Esophagus (tissue), 2 donors: Measurements from ENCODE around the gene IKZF4. TPM values are rescaled to one million over a fixed set of nuclear protein-coding genes. Genes with fewer than 3 reads are reported as not detected.
"Not testable (repeated sequence)": the region's sequence is repeated elsewhere in the genome, so short reads cannot be mapped to it uniquely, and the experiment has no call there.

Experiments
- H3K27ac ChIP-seq, 2 donors: one replicate each; pipeline ENCODE4 v1.5.1; 2013; ENCODE audit warnings: low read depth in 2 of 2, mild to moderate bottlenecking in 2 of 2, inconsistent platforms in 1 of 2, low read length in 1 of 2, moderate library complexity in 1 of 2
- H3K27me3 ChIP-seq, 2 donors: one replicate each; pipeline ENCODE4 v1.6.1; 2013; ENCODE audit warnings: low read length in 2 of 2, control low read depth in 1 of 2, mild to moderate bottlenecking in 1 of 2; ENCODE audit not compliant: insufficient read depth in 2 of 2, control insufficient read depth in 1 of 2
- H3K36me3 ChIP-seq, 2 donors: one replicate each; pipeline ENCODE4 v1.6.1; 2013; ENCODE audit warnings: low read length in 1 of 2; ENCODE audit not compliant: control insufficient read depth in 2 of 2, insufficient read depth in 2 of 2
- H3K4me1 ChIP-seq, 2 donors: one replicate each; pipeline ENCODE4 v1.6.1; 2013; ENCODE audit warnings: low read length in 1 of 2; ENCODE audit not compliant: control insufficient read depth in 2 of 2, insufficient read depth in 2 of 2
- H3K4me3 ChIP-seq, 2 donors: one replicate each; pipeline ENCODE4 v1.5.1; 2013; ENCODE audit warnings: low read length in 2 of 2, mild to moderate bottlenecking in 2 of 2, low read depth in 1 of 2, moderate library complexity in 1 of 2
- H3K9me3 ChIP-seq, 2 donors: one replicate each; pipeline ENCODE4 v1.6.1; 2013; ENCODE audit warnings: mild to moderate bottlenecking in 2 of 2, low read depth in 1 of 2, low read length in 1 of 2, moderate library complexity in 1 of 2; ENCODE audit not compliant: control insufficient read depth in 2 of 2, insufficient read depth in 1 of 2
- WGBS, 2 donors: extraction: QIAGEN DNeasy Blood & Tissue Kit; methylation state at CpG; one replicate each; pipeline ENCODE4 v1.1.7; 2013; 5-methylcytosine and 5-hydroxymethylcytosine counted together
- polyA plus RNA-seq, 2 donors: library from polyadenylated mRNA; stranded (reverse); fragments of 200-250 nt; gene quantifications; one replicate each; pipeline ENCODE4 v1.2.3, GENCODE V29; 2013
- donor health status: healthy with polysubstance abuse.
- donor health status: Bipolar disorder and iron deficiency.

Gene IKZF4
- polyA plus RNA-seq: 1 to 10 TPM; 1.5 TPM

GRCh38 chr12:56020423-56021184, at the start of gene IKZF4:
IKZF4 (plus strand) TSS chr12:56021043; CDS start chr12:56021494, 451 bp downstream.
- 27 to 39% methylated on average over 10 of the region's 10 CpGs for WGBS, 2 donors
- Histone ChIP-seq H3K4me1 (peaks cover 0 to 6% of the 10 kb centered on the region in 2 donors), H3K9me3 (no peaks in the 10 kb centered on the region), H3K27me3 (no peaks in the 10 kb centered on the region), H3K36me3 (no peaks in the 10 kb centered on the region), H3K4me3 (peak within 1 kb of the TSS; percentile 20 to 40), H3K27ac (peak within 1 kb of the TSS; percentile 52 to 56)

GRCh38 chr12:55972042-55972441, 48.8 kb upstream of the IKZF4 start:
- Histone ChIP-seq H3K9me3 (no peaks in the 10 kb centered on the region), H3K4me1 (peaks cover 0 to 4% of the 10 kb centered on the region in 2 donors), H3K27me3 (no peaks in the 10 kb centered on the region), H3K36me3 (no peaks in the 10 kb centered on the region), H3K27ac (peak overlapping the region; percentile 40 to 57), H3K4me3 (no peak overlapping the region)
- 41 to 56% methylated on average over 3 of the region's 3 CpGs for WGBS, 2 donors

GRCh38 chr12:55972456-55972855, 48.4 kb upstream of the IKZF4 start:
- WGBS, 2 donors: 24 to 43% methylated on average over 1 of the region's 1 CpG
- no peaks in the 10 kb centered on the region for H3K27me3 ChIP-seq
- H3K9me3 ChIP-seq: no peaks in the 10 kb centered on the region
- no peaks in the 10 kb centered on the region for H3K36me3 ChIP-seq
- H3K4me3 ChIP-seq: peak overlapping the region; percentile 54 to 58
- H3K27ac ChIP-seq: peak overlapping the region; percentile 94 to 96
- H3K4me1 ChIP-seq: peaks cover 0 to 2% of the 10 kb centered on the region in 2 donors

GRCh38 chr12:55972911-55973598, 47.8 kb upstream of the IKZF4 start:
- H3K27ac ChIP-seq: peak overlapping the region; percentile 94 to 96
- H3K9me3 ChIP-seq: no peaks in the 10 kb centered on the region
- H3K4me1 ChIP-seq: no peaks in the 10 kb centered on the region
- no peaks in the 10 kb centered on the region for H3K36me3 ChIP-seq
- peak overlapping the region; percentile 54 to 58 for H3K4me3 ChIP-seq
- no peaks in the 10 kb centered on the region for H3K27me3 ChIP-seq
- WGBS, 2 donors: 0% methylated on average over 18 of the region's 18 CpGs

GRCh38 chr12:55973599-55974307, 47.1 kb upstream of the IKZF4 start, which contains the start of gene RAB5B:
RAB5B (plus strand) TSS chr12:55974078; CDS start chr12:55986961, 12,883 bp downstream.
- Histone ChIP-seq H3K9me3 (no peaks in the 10 kb centered on the region), H3K27me3 (no peaks in the 10 kb centered on the region), H3K4me1 (no peaks in the 10 kb centered on the region), H3K36me3 (no peaks in the 10 kb centered on the region), H3K27ac (peak within 1 kb of the TSS; percentile 95 to 98), H3K4me3 (peak within 1 kb of the TSS; percentile 99)
- WGBS, 2 donors: 0% methylated on average over 39 of the region's 39 CpGs

- peak overlapping the region; percentile 99 for H3K4me3 ChIP-seq
- H3K4me1 ChIP-seq: no peaks in the 10 kb centered on the region
- H3K9me3 ChIP-seq: no peaks in the 10 kb centered on the region
- H3K27ac ChIP-seq: peak overlapping the region; percentile 95 to 98
- 0% methylated on average over 15 of the region's 15 CpGs for WGBS, 2 donors
- no peaks in the 10 kb centered on the region for H3K27me3 ChIP-seq
- no peaks in the 10 kb centered on the region for H3K36me3 ChIP-seq
Observed at GRCh38 chr12:55974308-55974730, 46.5 kb upstream of the IKZF4 start.

GRCh38 chr12:55978393-55978792, 42.5 kb upstream of the IKZF4 start:
- H3K9me3 ChIP-seq: no peaks in the 10 kb centered on the region
- no peaks in the 10 kb centered on the region for H3K27me3 ChIP-seq
- peaks cover 0 to 7% of the 10 kb centered on the region in 2 donors for H3K36me3 ChIP-seq
- no peak overlapping the region for H3K4me3 ChIP-seq
- H3K27ac ChIP-seq: no peak overlapping the region
- WGBS, 2 donors: 90 to 94% methylated on average over 7 of the region's 7 CpGs
- no peaks in the 10 kb centered on the region for H3K4me1 ChIP-seq

GRCh38 chr12:55979069-55979468, 41.8 kb upstream of the IKZF4 start:
- no peak overlapping the region for H3K27ac ChIP-seq

GRCh38 chr12:55981882-55982281, 39.0 kb upstream of the IKZF4 start:
- Histone ChIP-seq H3K36me3 (peaks cover 0 to 11% of the 10 kb centered on the region in 2 donors), H3K27ac (peak overlapping the region in 1 of 2 donors; percentile 22)
- not testable (repeated sequence) for H3K4me1 ChIP-seq, H3K4me3 ChIP-seq, H3K27me3 ChIP-seq, H3K9me3 ChIP-seq
- WGBS, 2 donors: 56 to 63% methylated on average over 5 of the region's 5 CpGs

More at GRCh38 chr12:55979069-55979468, 41.8 kb upstream of the IKZF4 start:
- Histone ChIP-seq H3K4me1 (no peaks in the 10 kb centered on the region), H3K27me3 (no peaks in the 10 kb centered on the region), H3K9me3 (no peaks in the 10 kb centered on the region), H3K4me3 (no peak overlapping the region), H3K36me3 (peaks cover 0 to 9% of the 10 kb centered on the region in 2 donors)
- WGBS, 2 donors: 83 to 85% methylated on average over 3 of the region's 3 CpGs
